GM23338 (cell line): ENCODE data around the gene CSF3. TPM values are rescaled to one million over a fixed set of nuclear protein-coding genes. Genes with fewer than 3 reads are reported as not detected.
A peak's percentile ranks its signal among the peaks of the same experiment; 100 is the strongest.

Source experiments
- ATAC-seq: fragments of 200-7000 bp; cut with Tn5 transposase; 3 replicates; pipeline ENCODE4 v1.9.1; 2020
- DNase-seq: peaks from one replicate; pipeline ENCODE4 v3.0.0-alpha.2; 2015; ENCODE audit warnings: low spot score
- H2AFZ ChIP-seq: fragments of 200-600 bp; sonication (generic); 2 replicates; pipeline ENCODE4 v1.8.0; 2016; ENCODE audit warnings: antibody characterized with exemption, mild to moderate bottlenecking, moderate library complexity
- H3F3A ChIP-seq: fragments of 200-600 bp; sonication (generic); replicated peaks from 2 replicates; pipeline ENCODE4 v1.8.0; 2017; ENCODE audit warnings: antibody characterized with exemption, mixed run types, low read depth
- H3K27ac ChIP-seq: fragments of 200-600 bp; sonication (generic); 2 replicates; pipeline ENCODE4 v1.6.1; 2016; ENCODE audit warnings: low read depth
- H3K27me3 ChIP-seq: fragments of 200-600 bp; sonication (generic); 2 replicates; pipeline ENCODE4 v1.8.0; 2016; ENCODE audit warnings: mild to moderate bottlenecking, mixed run types, moderate library complexity; ENCODE audit not compliant: insufficient read depth
- H3K36me3 ChIP-seq: fragments of 200-600 bp; sonication (generic); 2 replicates; pipeline ENCODE4 v1.8.0; 2016; ENCODE audit warnings: mild to moderate bottlenecking; ENCODE audit not compliant: insufficient read depth
- H3K4me1 ChIP-seq: fragments of 200-600 bp; sonication (generic); 2 replicates; pipeline ENCODE4 v1.8.0; 2016; ENCODE audit warnings: mild to moderate bottlenecking, moderate library complexity; ENCODE audit not compliant: insufficient read depth
- H3K4me2 ChIP-seq: fragments of 200-600 bp; sonication (generic); 2 replicates; pipeline ENCODE4 v1.7.1; 2017; ENCODE audit warnings: mixed run types
- H3K4me3 ChIP-seq: fragments of 200-600 bp; sonication (generic); 2 replicates; pipeline ENCODE4 v1.6.1; 2016; ENCODE audit warnings: mixed run types
- H3K79me2 ChIP-seq: fragments of 200-600 bp; sonication (generic); replicated peaks from 2 replicates; pipeline ENCODE4 v1.8.0; 2017; ENCODE audit warnings: mild to moderate bottlenecking; ENCODE audit not compliant: insufficient read depth
- H3K9me2 ChIP-seq: fragments of 200-600 bp; sonication (generic); 2 replicates; pipeline ENCODE4 v1.8.0; 2017; ENCODE audit not compliant: insufficient read depth
- H4K20me1 ChIP-seq: fragments of 200-600 bp; sonication (generic); replicated peaks from 2 replicates; pipeline ENCODE4 v1.8.0; 2017; ENCODE audit warnings: mild to moderate bottlenecking; ENCODE audit not compliant: insufficient read depth
- H3K27ac Mint-ChIP-seq: 2 replicates; pipeline ENCODE4 v1.8.0; 2020; ENCODE audit warnings: inconsistent platforms, mild to moderate bottlenecking, moderate library complexity, mixed read lengths
- H3K27me3 Mint-ChIP-seq: 3 replicates; pipeline ENCODE4 v1.8.0; 2022; ENCODE audit warnings: low read depth, mild to moderate bottlenecking, moderate library complexity, mixed read lengths, inconsistent platforms; ENCODE audit not compliant: insufficient read depth, poor library complexity
- H3K36me3 Mint-ChIP-seq: 3 replicates; pipeline ENCODE4 v1.8.0; 2021; ENCODE audit warnings: low read depth, mild to moderate bottlenecking, inconsistent platforms, moderate library complexity, mixed read lengths
- H3K4me1 Mint-ChIP-seq: 3 replicates; pipeline ENCODE4 v1.8.0; 2020; ENCODE audit warnings: mild to moderate bottlenecking, inconsistent platforms, mixed read lengths
- H3K4me3 Mint-ChIP-seq: 3 replicates; pipeline ENCODE4 v1.8.0; 2021; ENCODE audit warnings: moderate library complexity, mild to moderate bottlenecking, inconsistent platforms, mixed read lengths
- H3K9me3 Mint-ChIP-seq: 3 replicates; pipeline ENCODE4 v1.8.0; 2020; ENCODE audit warnings: moderate library complexity, mild to moderate bottlenecking, inconsistent platforms, mixed read lengths
- CREB1 ChIP-seq: fragments of 250-450 bp; sonication (Bioruptor Pico); IDR thresholded peaks from 2 replicates; pipeline ENCODE4 v1.5.0; 2020; ENCODE audit warnings: low read depth, mild to moderate bottlenecking, moderate library complexity
- CTCF ChIP-seq, 2 experiments: fragments of 200-600 bp in 1 of 2; sonication (generic) in 1 of 2; conservative IDR thresholded peaks; 2 replicates each; pipeline versions ENCODE4 v1.5.1 to v1.6.1; 2016 to 2017; ENCODE audit warnings: antibody characterized with exemption in 2 of 2, low read depth in 2 of 2, mild to moderate bottlenecking in 2 of 2, moderate library complexity in 1 of 2
- EZH2 ChIP-seq: fragments of 200-600 bp; sonication (generic); IDR thresholded peaks from one replicate; pipeline ENCODE4 v1.8.0; 2017; ENCODE audit warnings: antibody characterized with exemption, mild to moderate bottlenecking, low read depth; ENCODE audit not compliant: unreplicated experiment
- EZH2phosphoT487 ChIP-seq: fragments of 200-600 bp; sonication (generic); IDR thresholded peaks from one replicate; pipeline ENCODE4 v1.8.1; 2018; ENCODE audit warnings: antibody characterized with exemption; ENCODE audit not compliant: unreplicated experiment
- JUNB ChIP-seq: IDR thresholded peaks from one replicate; pipeline ENCODE4 v1.6.1; 2016; ENCODE audit warnings: antibody characterized with exemption; ENCODE audit not compliant: unreplicated experiment
- NANOG ChIP-seq: IDR thresholded peaks from 2 replicates; pipeline ENCODE4 v1.6.1; 2016; ENCODE audit warnings: antibody characterized with exemption, borderline replicate concordance
- POLR2AphosphoS5 ChIP-seq: IDR thresholded peaks from 2 replicates; pipeline ENCODE4 v1.6.1; 2016; ENCODE audit warnings: antibody characterized with exemption, low read depth
- REST ChIP-seq: IDR thresholded peaks from one replicate; pipeline ENCODE4 v1.6.1; 2018; ENCODE audit warnings: antibody characterized with exemption; ENCODE audit not compliant: unreplicated experiment
- STAT1 ChIP-seq: IDR thresholded peaks from one replicate; pipeline ENCODE4 v1.6.1; 2016; ENCODE audit warnings: antibody characterized with exemption; ENCODE audit not compliant: unreplicated experiment
- ZNF114 ChIP-seq: fragments of 250-450 bp; sonication (Bioruptor Pico); IDR thresholded peaks from 2 replicates; pipeline ENCODE4 v1.5.0; 2020; ENCODE audit warnings: mild to moderate bottlenecking, moderate library complexity
- ZNF331 ChIP-seq: fragments of 250-450 bp; sonication (Bioruptor Pico); IDR thresholded peaks from 2 replicates; pipeline ENCODE4 v1.5.0; 2020; ENCODE audit warnings: low read depth, mild to moderate bottlenecking, moderate library complexity
- ZNF462 ChIP-seq: fragments of 250-450 bp; sonication (Bioruptor Pico); IDR thresholded peaks from 2 replicates; pipeline ENCODE4 v1.5.0; 2020; ENCODE audit warnings: mild to moderate bottlenecking, moderate library complexity
- long read RNA-seq: library from polyadenylated mRNA; unstranded; transcript quantifications from one replicate; pipeline ENCODE4 v2.0.0, GENCODE V29; 2020; ENCODE audit not compliant: unreplicated experiment
- polyA plus RNA-seq: library from polyadenylated mRNA; unstranded; fragments of >200 nt; fragmentation: Nextera tagmentation; extraction: Ambion mirVana; gene quantifications from 2 replicates; pipeline ENCODE4 v1.2.1, GENCODE V29; 2016
- total RNA-seq: library from RNA; depleted of rRNA; stranded (reverse); fragments of >200 nt; shearing (Covaris generic); gene quantifications from 2 replicates; pipeline ENCODE4 v1.2.3, GENCODE V29; 2014; rRNA removed

The CSF3 gene
- 1.2 TPM in 1 of 2 replicates, not detected in the other for total RNA-seq
- polyA plus RNA-seq = not detected in 2 replicates
- long read RNA-seq = 0 reads

GRCh38 chr17:40015005-40015997 is at the start of gene CSF3:
Gene CSF3 (plus strand): TSS chr17:40015440. CDS start chr17:40015475, 35 bp downstream.
- Mint-ChIP-seq H3K36me3 (peaks cover 12% of the 10 kb centered on the region; the same call in 2 of the 3 replicates), H3K4me1 (peaks cover 44% of the 10 kb centered on the region)
- TF ChIP-seq CREB1 (CRISPR knock-in tag) (no peak), JUNB (no peak), REST (no peak), EZH2phosphoT487 (no peak), ZNF331 (CRISPR knock-in tag) (no peak), NANOG (no peak), STAT1 (no peak), ZNF462 (CRISPR knock-in tag) (no peak), ZNF114 (CRISPR knock-in tag) (no peak), POLR2AphosphoS5 (no peak), CTCF (conservative IDR thresholded peaks at IDR 0.05; ENCODE audit: low read depth in 2 of 2) (no peak), EZH2 (no peak)

More at GRCh38 chr17:40015005-40015997, at the start of gene CSF3:
- Mint-ChIP-seq H3K4me3 (no peak within 1 kb of the TSS), H3K9me3 (0 out of 3 replicates have a peak, but pooled peaks cover 5% of the 10 kb centered on the region), H3K27ac (no peak within 1 kb of the TSS; the same call in 1 of the 2 replicates), H3K27me3 (peaks cover 30% of the 10 kb centered on the region)
- peaks cover 3% of the 10 kb centered on the region; the same call in 1 of the 2 replicates for H3K36me3 ChIP-seq
- ATAC-seq (no peak), DNase-seq (no peak)
- no peak within 1 kb of the TSS for H3K4me3 ChIP-seq
- H3K9me2 ChIP-seq = no peaks in the 10 kb centered on the region
- no peak within 1 kb of the TSS for H3K27ac ChIP-seq
- no peaks in the 10 kb centered on the region for H3K27me3 ChIP-seq
- H4K20me1 ChIP-seq = no peaks in the 10 kb centered on the region
- peaks cover 4% of the 10 kb centered on the region; the same call in 1 of the 2 replicates for H3F3A ChIP-seq
- H3K79me2 ChIP-seq = no peaks in the 10 kb centered on the region
- H3K4me1 ChIP-seq = peaks cover 28% of the 10 kb centered on the region
- H3K4me2 ChIP-seq = no peak within 1 kb of the TSS
- H2AFZ ChIP-seq = peak within 1 kb of the TSS; percentile 63; the same call in 1 of the 2 replicates
